TTC549 (cell line): ENCODE results near the gene ACTL7A.
"Not testable (repeated sequence)": the region's sequence is repeated elsewhere in the genome, so short reads cannot be mapped to it uniquely, and the experiment has no call there.

ENCODE experiments used
- FAIRE-seq: peaks from 2 replicates; lab custom pipeline; 2012; peaks lifted over from hg19 to GRCh38; lab: Jason Lieb, UNC

Gene ACTL7A, protein sequence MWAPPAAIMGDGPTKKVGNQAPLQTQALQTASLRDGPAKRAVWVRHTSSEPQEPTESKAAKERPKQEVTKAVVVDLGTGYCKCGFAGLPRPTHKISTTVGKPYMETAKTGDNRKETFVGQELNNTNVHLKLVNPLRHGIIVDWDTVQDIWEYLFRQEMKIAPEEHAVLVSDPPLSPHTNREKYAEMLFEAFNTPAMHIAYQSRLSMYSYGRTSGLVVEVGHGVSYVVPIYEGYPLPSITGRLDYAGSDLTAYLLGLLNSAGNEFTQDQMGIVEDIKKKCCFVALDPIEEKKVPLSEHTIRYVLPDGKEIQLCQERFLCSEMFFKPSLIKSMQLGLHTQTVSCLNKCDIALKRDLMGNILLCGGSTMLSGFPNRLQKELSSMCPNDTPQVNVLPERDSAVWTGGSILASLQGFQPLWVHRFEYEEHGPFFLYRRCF

GRCh38 chr9:108861997-108862396, at the start of gene ACTL7A:
ACTL7A (plus strand) TSS chr9:108862266; CDS start chr9:108862323, 57 bp downstream.
- no peak for FAIRE-seq

- FAIRE-seq = no peak
Measured at GRCh38 chr9:108812396-108813025, 49.6 kb upstream of the ACTL7A start.

DNA sequence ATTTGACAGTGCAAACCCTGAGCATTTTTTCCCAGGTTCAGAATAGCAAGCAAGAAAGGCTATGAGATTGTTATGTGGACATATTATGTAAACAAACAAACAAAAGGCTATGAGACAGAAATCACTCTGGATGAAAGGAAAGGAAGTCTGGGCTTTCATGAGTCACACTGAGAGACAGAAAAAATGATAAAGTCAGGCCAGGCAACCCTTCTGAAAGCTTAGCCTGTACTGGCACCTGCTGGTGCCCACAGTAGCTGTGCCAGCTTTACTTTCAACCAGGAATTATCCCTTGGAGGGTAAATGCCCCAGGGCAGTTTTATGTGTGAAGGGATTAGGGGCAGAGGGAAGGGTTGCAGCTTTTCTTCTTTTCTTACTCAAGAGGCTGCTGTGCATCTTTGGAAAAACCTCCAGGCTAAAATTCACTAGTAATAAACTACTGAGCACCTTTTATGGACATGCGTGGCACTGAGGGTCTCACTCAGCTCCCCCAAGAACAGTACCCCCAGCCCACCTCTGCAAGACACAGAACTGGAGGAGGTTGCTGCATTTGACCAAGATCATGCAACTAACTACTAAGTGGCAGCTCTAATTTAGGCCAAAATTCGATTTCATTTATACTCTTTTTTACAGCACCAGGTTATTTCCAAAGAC, 48.0 kb upstream of the ACTL7A start:
- FAIRE-seq = no peak

DNA sequence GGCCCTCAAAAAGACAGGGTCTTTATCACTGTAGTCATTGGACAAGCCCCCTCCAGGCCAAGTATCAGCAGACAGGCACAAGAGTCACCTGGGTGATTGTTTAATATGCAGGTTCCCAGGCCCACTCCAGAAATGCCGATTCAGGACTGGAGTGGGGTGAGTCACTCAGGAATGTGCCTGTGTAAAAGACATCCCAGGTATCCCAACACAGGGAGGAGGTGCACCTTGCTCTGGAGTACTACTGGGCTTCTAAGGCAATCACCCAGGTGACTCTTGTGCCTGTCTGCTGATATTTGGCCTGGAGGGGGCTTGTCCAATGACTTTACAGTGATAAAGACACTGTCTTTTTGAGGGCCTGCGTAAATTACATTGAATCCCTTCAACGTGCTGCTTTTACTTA, 46.9 kb upstream of the ACTL7A start:
- FAIRE-seq = no peak

DNA sequence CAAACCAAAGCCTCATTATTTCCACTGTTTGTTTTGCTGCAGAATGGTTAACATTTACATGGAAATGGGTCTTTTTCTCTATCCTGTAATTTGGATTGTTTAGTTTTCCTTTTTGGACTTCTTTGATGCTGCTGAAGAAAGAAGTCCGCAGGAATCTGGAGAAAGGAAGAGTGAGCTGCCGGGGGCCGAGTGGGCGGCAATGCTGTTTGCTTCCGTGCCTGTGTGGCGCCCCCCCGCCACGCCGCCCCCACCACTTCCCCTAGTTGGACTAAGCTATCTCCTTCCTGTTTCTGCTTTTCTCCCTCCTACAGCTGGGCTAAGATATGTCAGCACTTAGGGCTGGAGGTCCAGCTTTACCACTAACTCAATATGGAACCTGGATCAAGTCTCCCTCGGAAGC, 46.0 kb upstream of the ACTL7A start:
- no peak for FAIRE-seq

DNA sequence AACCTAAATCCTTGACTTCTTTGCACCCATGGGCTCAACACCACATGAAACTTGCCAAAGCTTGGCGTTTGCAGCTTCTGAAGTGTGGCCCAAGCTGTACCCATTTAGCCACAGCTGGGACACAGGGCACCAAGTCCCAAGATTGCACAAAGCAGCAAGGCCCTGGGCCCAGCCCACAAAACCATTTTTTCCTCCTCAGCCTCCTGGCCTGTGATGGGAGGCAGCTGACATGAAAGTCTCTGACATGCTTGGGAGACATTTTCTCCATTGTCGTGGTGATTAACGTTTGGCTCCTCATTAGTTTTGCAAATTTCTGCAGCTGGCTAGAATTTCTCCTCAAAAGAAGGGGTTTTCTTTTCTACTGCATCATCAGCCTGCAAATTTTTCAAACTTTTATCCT, 38.2 kb upstream of the ACTL7A start:
- no peak for FAIRE-seq

- FAIRE-seq = no peak
Measured at GRCh38 chr9:108830272-108830671, 31.8 kb upstream of the ACTL7A start.

GRCh38 chr9:108831496-108832178, 30.4 kb upstream of the ACTL7A start:
- no peak for FAIRE-seq

GRCh38 chr9:108832179-108832500, 29.9 kb upstream of the ACTL7A start:
- no peak for FAIRE-seq

GRCh38 chr9:108834959-108835665, 27.0 kb upstream of the ACTL7A start:
- FAIRE-seq = no peak

- no peak for FAIRE-seq
Measured at GRCh38 chr9:108835831-108836230, 26.2 kb upstream of the ACTL7A start.

- no peak for FAIRE-seq
Measured at GRCh38 chr9:108836319-108836718, 25.7 kb upstream of the ACTL7A start.

DNA sequence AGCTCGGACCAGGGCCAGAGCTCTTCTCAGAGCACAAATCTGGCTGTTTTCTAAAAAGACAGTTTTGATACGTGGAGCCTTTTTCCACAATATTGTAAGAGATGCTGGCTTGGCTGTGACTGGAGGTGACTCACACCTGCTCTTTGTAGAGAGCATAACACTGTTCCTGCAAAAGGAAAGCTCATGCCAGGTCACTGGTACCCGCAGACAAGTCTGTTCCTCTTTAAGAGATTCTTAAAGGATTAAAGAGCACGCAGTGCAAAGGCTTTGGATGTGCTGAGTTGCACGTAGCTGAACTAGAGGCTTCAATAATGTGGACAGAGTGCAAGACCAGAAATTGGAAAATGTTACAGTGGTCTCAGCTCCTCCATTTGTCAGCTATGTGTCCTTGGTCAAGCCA, 25.3 kb upstream of the ACTL7A start:
- no peak for FAIRE-seq

DNA sequence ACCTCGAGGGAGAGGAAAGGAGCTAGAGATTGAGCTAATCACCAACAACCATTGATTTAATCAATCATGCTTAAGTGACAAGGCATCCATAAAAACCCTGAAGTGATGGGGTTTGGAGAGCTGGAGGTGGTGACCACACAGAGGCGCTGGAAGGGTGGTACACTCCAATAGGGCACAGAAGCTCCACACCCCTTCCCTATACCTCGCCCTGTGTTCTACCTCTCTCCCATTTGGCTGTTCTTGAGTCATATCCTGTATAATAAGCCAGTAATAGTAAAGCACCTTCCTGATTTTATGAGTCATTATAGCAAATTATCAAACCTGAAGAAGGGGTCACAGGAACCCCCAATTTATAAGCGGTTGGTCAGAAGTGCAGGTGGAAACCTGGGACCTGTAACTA, 24.5 kb upstream of the ACTL7A start:
- no peak for FAIRE-seq

GRCh38 chr9:108838017-108838416, 24.0 kb upstream of the ACTL7A start:
- no peak for FAIRE-seq

- FAIRE-seq = not testable (repeated sequence)
Measured at GRCh38 chr9:108839561-108839960, 22.5 kb upstream of the ACTL7A start.

GRCh38 chr9:108842610-108843295, 19.3 kb upstream of the ACTL7A start:
- no peak for FAIRE-seq

- no peak for FAIRE-seq
Measured at GRCh38 chr9:108844391-108844790, 17.7 kb upstream of the ACTL7A start.

DNA sequence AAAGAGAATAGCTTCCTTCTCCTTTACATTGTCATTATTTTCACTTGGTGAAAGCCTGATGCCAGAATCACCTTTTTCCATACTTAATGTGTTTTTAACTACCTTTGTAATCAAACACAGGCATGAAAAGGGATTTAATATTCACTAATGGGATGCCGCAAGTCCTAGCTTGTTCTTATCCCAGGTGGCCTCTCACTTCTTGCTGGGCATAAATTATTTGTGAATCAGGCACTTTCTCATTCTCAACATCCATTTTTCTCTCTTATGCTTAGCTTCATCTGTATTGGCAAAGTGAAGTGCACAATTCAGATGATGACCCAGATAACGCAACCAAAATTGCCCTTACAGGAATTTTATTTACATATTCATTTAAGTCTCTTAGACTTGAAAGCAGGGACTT, 17.2 kb upstream of the ACTL7A start:
- no peak for FAIRE-seq

DNA sequence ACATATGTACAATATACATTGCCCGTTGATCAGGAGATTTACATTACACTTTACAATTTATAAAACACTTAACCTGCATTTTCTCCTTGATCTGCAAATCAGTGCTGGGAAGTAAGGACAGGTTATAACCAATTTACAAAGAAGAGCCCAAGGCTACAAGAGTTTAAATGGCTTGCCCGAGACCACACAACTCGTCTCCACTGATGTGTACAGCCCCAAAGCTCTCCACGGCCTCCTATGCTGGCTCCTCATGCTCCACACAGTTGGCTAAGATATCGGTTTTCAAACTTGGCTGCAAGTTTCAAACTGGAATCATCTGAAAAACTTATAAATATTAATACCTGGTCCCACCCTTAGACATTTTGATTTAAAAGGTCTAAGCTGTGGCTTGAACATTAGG, 16.6 kb upstream of the ACTL7A start:
- FAIRE-seq = no peak

DNA sequence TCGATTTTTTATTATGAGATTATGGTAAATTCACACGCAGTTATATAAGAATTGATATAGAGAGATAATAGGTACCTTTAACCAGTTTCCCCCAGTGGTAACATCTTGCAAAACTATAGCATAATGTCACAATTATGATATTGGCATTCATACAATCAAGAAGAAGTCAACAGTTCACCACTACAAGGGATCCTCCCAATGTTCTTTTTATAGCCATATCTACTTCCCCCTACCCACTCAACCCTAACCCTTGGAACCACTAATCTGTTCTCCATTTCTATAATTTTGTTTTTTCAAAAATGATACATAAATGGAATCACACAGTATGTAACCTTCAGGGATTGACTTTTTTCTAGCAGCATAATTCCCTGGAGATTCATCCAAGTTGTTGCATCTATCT, 16.1 kb upstream of the ACTL7A start:
- FAIRE-seq = no peak

DNA sequence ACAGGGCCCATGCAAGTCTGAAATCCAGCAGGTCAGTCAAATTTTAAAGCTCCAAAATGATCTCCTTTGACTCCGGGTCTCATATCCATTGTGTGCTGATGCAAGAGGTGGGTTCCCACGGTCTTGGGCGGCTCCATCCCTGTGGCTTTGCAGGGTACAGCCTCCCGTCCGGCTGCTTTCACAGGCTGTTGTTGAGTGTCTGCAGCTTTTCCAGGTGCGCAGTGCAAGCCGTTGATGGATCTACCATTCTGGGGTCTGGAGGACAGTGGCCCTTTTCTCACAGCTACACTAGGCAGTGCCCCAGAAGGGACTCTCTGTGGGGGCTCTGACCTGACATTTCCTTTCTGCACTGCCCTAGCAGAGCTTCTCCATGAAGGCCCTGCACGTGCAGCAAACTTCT, 13.8 kb upstream of the ACTL7A start:
- not testable (repeated sequence) for FAIRE-seq
